Suprapubic skin (tissue), 4 donors: Measurements from ENCODE around the gene TAC3.

Experiments used
- CTCF ChIP-seq, 2 donors: fragments of 200-600 bp in 1 of 2; fragments of 450-650 bp in 1 of 2; sonication (generic) in 1 of 2; IDR thresholded peaks; one replicate each; pipeline ENCODE4 v1.5.1; 2016 to 2019; ENCODE audit warnings: antibody characterized with exemption in 2 of 2, mild to moderate bottlenecking in 1 of 2, moderate library complexity in 1 of 2
- EP300 ChIP-seq: sonication (generic); formaldehyde crosslinking; IDR thresholded peaks from one replicate; pipeline ENCODE4 v1.6.1; 2017; ENCODE audit warnings: antibody characterized with exemption
- POLR2A ChIP-seq, 2 donors: fragments of 450-650 bp; IDR thresholded peaks; one replicate each; pipeline ENCODE4 v1.6.1; 2017; ENCODE audit warnings: antibody characterized with exemption in 2 of 2, mild to moderate bottlenecking in 2 of 2, moderate library complexity in 2 of 2
- POLR2AphosphoS5 ChIP-seq, 3 donors: sonication (generic); formaldehyde crosslinking; IDR thresholded peaks; one replicate each; pipeline ENCODE4 v1.6.1; 2017; ENCODE audit warnings: antibody characterized with exemption in 3 of 3

GRCh38 chr12:57016348-57016747 lies at the start of gene TAC3:
- no peak for TF ChIP-seq POLR2A (IDR thresholded peaks at IDR 0.05)
- TF ChIP-seq POLR2AphosphoS5 (IDR thresholded peaks at IDR 0.05): no peak
- no peak for TF ChIP-seq CTCF (IDR thresholded peaks at IDR 0.05)
- TF ChIP-seq EP300: no peak
